Vagina (tissue), 2 donors: ENCODE data around the gene CASZ1. TPM values are rescaled to one million over a fixed set of nuclear protein-coding genes. Genes with fewer than 3 reads are reported as not detected.
A peak's percentile ranks its signal among the peaks of the same experiment; 100 is the strongest.

Experiments used
- DNase-seq, 2 donors: peaks; one replicate each; pipeline ENCODE4 v3.0.0-alpha.2; 2017; ENCODE audit errors: extremely low spot score in 2 of 2
- H3K27ac ChIP-seq: fragments of 200-600 bp; sonication (generic); one replicate; pipeline ENCODE4 v1.5.1; 2019
- H3K27me3 ChIP-seq: fragments of 200-600 bp; sonication (generic); one replicate; pipeline ENCODE4 v1.5.1; 2019
- H3K36me3 ChIP-seq, 2 donors: fragments of 200-600 bp; sonication (generic); one replicate each; pipeline ENCODE4 v1.5.1; 2017 to 2019
- H3K4me1 ChIP-seq: fragments of 200-600 bp; sonication (generic); one replicate; pipeline ENCODE4 v1.5.1; 2019
- H3K4me3 ChIP-seq, 2 donors: fragments of 200-600 bp; sonication (generic); 1 replicate in 1 of 2; 2 replicates in 1 of 2; pipeline ENCODE4 v1.5.1; 2016 to 2019
- H3K9me3 ChIP-seq: fragments of 200-600 bp; sonication (generic); one replicate; pipeline ENCODE4 v1.5.1; 2019
- CTCF ChIP-seq, 3 experiments: fragments of 450-650 bp in 2 of 3; fragments of 200-600 bp in 1 of 3; sonication (generic) in 1 of 3; IDR thresholded peaks; one replicate each; pipeline ENCODE4 v1.5.1; 2017 to 2019; ENCODE audit warnings: antibody characterized with exemption in 3 of 3, mild to moderate bottlenecking in 2 of 3, moderate library complexity in 2 of 3
- POLR2A ChIP-seq, 2 donors: fragments of 450-650 bp; IDR thresholded peaks; one replicate each; pipeline ENCODE4 v1.6.1; 2017; ENCODE audit warnings: antibody characterized with exemption in 2 of 2, mild to moderate bottlenecking in 2 of 2, moderate library complexity in 2 of 2
- POLR2AphosphoS5 ChIP-seq, 2 donors: sonication (generic); formaldehyde crosslinking; IDR thresholded peaks; one replicate each; pipeline ENCODE4 v1.9.0; 2017; ENCODE audit warnings: antibody characterized with exemption in 2 of 2, mild to moderate bottlenecking in 2 of 2, low read depth in 1 of 2; ENCODE audit not compliant: insufficient read depth in 1 of 2
- intact Hi-C: fragments of 100-400 bp; cut with DNase I; formaldehyde crosslinking; loops from one replicate; pipeline ENCODE4 v1.15.1; 2023
- total RNA-seq: library from RNA; depleted of rRNA; stranded (reverse); fragments of >200 nt; gene quantifications from one replicate; pipeline ENCODE4 v1.2.3, GENCODE V29; 2016

Gene CASZ1
- total RNA-seq, 1 donor from 2014 or later: 30.7 TPM

GRCh38 chr1:10738061-10739058, 58.1 kb downstream of the CASZ1 start:
- H3K27me3 ChIP-seq: no peaks in the 10 kb centered on the region
- H3K4me3 ChIP-seq: no peak overlapping the region
- H3K4me1 ChIP-seq: peaks cover 35% of the 10 kb centered on the region
- peak overlapping the region; percentile 24 for H3K27ac ChIP-seq
- TF ChIP-seq POLR2AphosphoS5 (IDR thresholded peaks at IDR 0.05; ENCODE audit: insufficient read depth in 1 of 2, low read depth in 1 of 2): no peak
- no peak for DNase-seq
- intact Hi-C loops: no loop called here
- H3K9me3 ChIP-seq: no peaks in the 10 kb centered on the region
- no peaks in the 10 kb centered on the region for H3K36me3 ChIP-seq

- Histone ChIP-seq H3K36me3 (no peaks in the 10 kb centered on the region), H3K9me3 (no peaks in the 10 kb centered on the region), H3K4me1 (peaks cover 35% of the 10 kb centered on the region), H3K27me3 (no peaks in the 10 kb centered on the region), H3K27ac (peak overlapping the region; percentile 24), H3K4me3 (no peak overlapping the region)
- TF ChIP-seq POLR2A (IDR thresholded peaks at IDR 0.05): no peak
- no peak for TF ChIP-seq CTCF (IDR thresholded peaks at IDR 0.05)
- TF ChIP-seq POLR2AphosphoS5 (IDR thresholded peaks at IDR 0.05; ENCODE audit: insufficient read depth in 1 of 2, low read depth in 1 of 2): no peak
- intact Hi-C loops: no loop called here
- no peak for DNase-seq
Measured at GRCh38 chr1:10737651-10738050, 58.8 kb downstream of the CASZ1 start.

- H3K27ac ChIP-seq: peak overlapping the region; percentile 24
- H3K4me1 ChIP-seq: peaks cover 35% of the 10 kb centered on the region
Measured at GRCh38 chr1:10736634-10737586, 59.5 kb downstream of the CASZ1 start.

GRCh38 chr1:10735563-10736305, 60.7 kb downstream of the CASZ1 start:
- TF ChIP-seq POLR2AphosphoS5 (IDR thresholded peaks at IDR 0.05; ENCODE audit: insufficient read depth in 1 of 2, low read depth in 1 of 2): no peak
- no peak for TF ChIP-seq POLR2A (IDR thresholded peaks at IDR 0.05)
- TF ChIP-seq CTCF (IDR thresholded peaks at IDR 0.05): no peak
- no peak overlapping the region for H3K27ac ChIP-seq
- DNase-seq: no peak
- H3K9me3 ChIP-seq: no peaks in the 10 kb centered on the region
- no peaks in the 10 kb centered on the region for H3K36me3 ChIP-seq
- intact Hi-C loops: no loop called here
- H3K27me3 ChIP-seq: no peaks in the 10 kb centered on the region
- no peak overlapping the region for H3K4me3 ChIP-seq
- H3K4me1 ChIP-seq: peaks cover 35% of the 10 kb centered on the region

More at GRCh38 chr1:10736634-10737586, 59.5 kb downstream of the CASZ1 start:
- intact Hi-C loops: no loop called here
- Histone ChIP-seq H3K36me3 (no peaks in the 10 kb centered on the region), H3K4me3 (no peak overlapping the region), H3K27me3 (no peaks in the 10 kb centered on the region), H3K9me3 (no peaks in the 10 kb centered on the region)
- TF ChIP-seq CTCF (IDR thresholded peaks at IDR 0.05): no peak
- TF ChIP-seq POLR2AphosphoS5 (IDR thresholded peaks at IDR 0.05; ENCODE audit: insufficient read depth in 1 of 2, low read depth in 1 of 2): no peak
- TF ChIP-seq POLR2A (IDR thresholded peaks at IDR 0.05): no peak
- DNase-seq: no peak
